Activated CD4-positive, alpha-beta T cell treated with anti-CD3 and anti-CD28 coated beads, Interleukin-2, Interleukin-4, amounts not matched to agents 100 ng/mL and 50 ng/mL, durations not matched to agents 16 hours and 8 hours (primary cell): ENCODE data around the gene ALOX12.
A peak's percentile ranks its signal among the peaks of the same experiment; 100 is the strongest.

Source experiments
- DNase-seq: peaks from one replicate; pipeline ENCODE4 v3.0.0-alpha.2; 2020; ENCODE audit warnings: low spot score

ALOX12 gene

DNA sequence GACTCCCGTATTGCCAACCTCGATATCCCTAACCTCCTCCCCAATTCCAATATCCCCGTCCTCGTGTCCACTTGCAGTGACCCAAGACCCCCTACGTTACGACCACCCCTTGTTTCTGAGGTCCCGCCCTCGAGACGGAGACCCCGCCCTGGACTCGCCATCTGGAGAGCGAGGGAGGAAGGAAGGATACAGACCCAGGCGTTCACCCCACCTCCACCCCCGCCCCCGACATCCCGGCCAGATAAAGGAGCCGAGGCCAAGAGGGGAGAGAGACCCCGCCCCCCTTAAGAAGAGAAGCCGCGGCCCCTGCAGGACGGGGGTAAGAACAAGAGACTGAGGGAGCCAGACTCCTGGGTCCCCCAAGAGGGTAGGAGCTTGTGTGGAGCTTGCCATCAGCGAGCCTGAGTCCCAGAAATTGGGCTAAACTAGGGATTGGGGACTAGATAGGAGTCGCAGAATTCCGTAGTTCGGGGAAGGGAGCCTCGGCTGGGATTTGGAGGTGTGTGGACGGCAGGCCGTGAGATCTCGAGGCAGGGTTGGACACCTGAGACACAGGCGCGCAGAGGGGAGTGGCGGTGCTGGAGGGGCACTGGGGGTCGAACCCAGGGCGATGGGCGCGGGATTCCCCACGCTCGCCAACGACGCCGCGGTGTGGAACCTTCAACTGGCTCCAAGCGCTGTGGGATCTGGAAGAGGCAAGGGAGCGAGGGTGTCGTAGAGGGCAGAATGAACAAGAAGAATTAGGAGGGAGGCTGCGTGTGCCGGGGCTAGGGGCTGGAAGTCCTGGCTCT, 27.1 kb downstream of the ALOX12 start, which contains the start of gene BCL6B:
Gene BCL6B, plus strand, starts transcription at position 270 of the 791 bp plus-strand sequence. CDS start 622 bp downstream, outside the sequence.
- DNase-seq, result no peak

DNA sequence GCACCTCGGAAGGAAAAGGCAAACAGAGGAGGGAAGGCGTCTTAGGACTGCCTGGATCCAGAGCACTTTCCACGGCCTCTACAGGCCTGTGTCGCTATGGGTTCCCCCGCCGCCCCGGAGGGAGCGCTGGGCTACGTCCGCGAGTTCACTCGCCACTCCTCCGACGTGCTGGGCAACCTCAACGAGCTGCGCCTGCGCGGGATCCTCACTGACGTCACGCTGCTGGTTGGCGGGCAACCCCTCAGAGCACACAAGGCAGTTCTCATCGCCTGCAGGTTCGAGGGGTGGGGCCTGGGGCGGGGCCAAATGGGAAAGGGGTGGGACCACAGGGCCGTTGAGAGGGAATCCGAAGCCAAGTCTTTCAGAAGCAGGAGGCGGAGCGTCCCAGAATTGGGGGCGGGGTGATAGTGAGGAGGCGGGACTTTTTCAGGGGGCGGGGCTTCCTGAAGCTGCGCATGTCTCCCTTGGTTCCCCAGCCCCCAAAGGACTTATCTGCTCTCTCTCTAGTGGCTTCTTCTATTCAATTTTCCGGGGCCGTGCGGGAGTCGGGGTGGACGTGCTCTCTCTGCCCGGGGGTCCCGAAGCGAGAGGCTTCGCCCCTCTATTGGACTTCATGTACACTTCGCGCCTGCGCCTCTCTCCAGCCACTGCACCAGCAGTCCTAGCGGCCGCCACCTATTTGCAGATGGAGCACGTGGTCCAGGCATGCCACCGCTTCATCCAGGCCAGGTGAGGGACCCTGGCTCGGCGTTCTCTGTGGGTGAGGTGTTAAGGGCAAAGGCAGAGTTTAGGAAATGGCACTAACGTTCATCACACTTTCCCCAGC, 27.9 kb downstream of the ALOX12 start:
- peak; percentile 92 for DNase-seq

DNA sequence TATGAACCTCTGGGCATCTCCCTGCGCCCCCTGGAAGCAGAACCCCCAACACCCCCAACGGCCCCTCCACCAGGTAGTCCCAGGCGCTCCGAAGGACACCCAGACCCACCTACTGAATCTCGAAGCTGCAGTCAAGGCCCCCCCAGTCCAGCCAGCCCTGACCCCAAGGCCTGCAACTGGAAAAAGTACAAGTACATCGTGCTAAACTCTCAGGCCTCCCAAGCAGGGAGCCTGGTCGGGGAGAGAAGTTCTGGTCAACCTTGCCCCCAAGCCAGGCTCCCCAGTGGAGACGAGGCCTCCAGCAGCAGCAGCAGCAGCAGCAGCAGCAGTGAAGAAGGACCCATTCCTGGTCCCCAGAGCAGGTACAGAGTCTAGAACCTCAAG, 28.5 kb downstream of the ALOX12 start:
- no peak for DNase-seq

DNA sequence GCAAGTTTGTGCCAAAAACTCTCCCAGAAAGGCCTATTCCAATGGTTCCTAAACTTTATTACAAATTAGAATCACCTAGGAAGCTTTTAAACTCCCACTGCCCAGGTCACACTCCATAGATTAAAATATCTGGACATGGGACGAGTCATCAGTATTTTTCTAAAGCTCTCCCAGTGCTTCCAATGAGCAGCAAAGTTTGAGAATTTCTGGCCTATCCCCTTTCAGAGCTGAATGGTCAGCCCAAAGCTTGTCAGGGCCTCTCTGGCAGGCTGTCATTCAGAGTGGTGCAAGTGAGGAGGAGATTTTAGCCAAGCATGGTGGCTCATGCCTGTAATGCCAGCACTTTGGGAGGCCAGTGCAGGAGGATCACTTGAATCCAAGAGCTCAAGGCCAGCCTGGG, 29.4 kb downstream of the ALOX12 start:
- DNase-seq, result no peak

DNA sequence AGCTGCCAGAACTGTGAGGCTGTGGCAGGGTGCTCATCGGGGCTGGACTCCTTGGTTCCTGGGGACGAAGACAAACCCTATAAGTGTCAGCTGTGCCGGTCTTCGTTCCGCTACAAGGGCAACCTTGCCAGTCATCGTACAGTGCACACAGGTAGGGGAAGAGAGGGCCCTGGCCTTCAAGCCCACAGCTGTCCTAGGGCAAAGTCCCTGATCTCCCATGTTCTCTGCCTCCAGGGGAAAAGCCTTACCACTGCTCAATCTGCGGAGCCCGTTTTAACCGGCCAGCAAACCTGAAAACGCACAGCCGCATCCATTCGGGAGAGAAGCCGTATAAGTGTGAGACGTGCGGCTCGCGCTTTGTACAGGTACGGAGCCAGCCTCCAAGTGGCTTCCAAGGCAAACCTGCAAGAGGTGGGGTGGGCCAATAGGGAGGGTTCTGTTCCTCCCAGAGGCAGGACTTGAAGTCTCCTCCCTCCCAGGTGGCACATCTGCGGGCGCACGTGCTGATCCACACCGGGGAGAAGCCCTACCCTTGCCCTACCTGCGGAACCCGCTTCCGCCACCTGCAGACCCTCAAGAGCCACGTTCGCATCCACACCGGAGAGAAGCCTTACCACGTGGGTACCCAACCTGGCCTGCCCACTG, 30.7 kb downstream of the ALOX12 start:
- DNase-seq, result no peak

DNA sequence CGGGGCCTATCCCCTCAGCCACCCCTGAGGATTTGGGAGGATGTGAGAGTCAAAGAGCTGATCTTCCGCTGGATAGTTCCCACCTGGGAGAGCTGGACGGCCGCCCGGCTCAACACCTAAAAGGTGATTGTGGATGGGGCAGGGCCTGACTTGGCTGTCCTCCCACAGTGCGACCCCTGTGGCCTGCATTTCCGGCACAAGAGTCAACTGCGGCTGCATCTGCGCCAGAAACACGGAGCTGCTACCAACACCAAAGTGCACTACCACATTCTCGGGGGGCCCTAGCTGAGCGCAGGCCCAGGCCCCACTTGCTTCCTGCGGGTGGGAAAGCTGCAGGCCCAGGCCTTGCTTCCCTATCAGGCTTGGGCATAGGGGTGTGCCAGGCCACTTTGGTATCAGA, 31.5 kb downstream of the ALOX12 start:
- DNase-seq, result no peak

DNA sequence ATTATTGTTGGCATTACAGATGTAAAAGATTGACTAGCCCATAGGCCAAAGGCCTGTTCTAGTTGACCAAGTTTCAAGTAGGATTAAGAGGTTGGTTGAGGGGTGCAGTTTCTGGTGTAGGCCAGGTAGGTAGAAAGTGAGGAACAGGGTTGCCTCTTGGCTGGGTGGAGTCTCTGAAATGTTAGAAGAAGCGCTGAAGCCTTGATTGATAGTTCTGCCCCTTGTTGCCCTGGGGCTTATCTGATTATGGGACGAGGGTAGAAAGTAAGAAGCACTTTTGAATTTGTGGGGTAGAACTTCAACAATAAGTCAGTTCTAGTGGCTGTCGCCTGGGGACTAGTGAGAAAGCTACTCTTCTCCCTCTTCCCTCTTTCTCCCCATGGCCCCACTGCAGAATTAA, 33.2 kb downstream of the ALOX12 start:
- no peak for DNase-seq

DNA sequence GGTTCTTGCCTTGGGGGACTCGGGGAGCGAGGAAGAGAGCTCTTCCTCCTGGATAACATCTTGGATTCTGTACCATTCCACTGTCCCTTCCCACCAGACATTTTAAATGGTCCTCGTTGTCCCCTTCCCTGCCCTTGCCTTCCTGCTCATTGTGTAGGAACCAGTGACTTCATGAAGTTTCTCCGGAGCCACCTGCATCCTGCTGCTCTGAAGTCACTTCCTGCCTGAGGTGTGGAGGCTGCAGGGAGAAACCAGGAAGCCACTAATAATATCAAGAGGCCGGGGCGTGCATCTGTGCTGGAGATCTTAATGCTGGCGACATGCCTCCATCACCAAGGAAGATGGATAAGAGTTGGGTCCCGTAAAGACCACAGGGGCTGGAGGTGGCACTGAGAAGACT, 33.8 kb downstream of the ALOX12 start:
- peak; percentile 56 for DNase-seq

DNA sequence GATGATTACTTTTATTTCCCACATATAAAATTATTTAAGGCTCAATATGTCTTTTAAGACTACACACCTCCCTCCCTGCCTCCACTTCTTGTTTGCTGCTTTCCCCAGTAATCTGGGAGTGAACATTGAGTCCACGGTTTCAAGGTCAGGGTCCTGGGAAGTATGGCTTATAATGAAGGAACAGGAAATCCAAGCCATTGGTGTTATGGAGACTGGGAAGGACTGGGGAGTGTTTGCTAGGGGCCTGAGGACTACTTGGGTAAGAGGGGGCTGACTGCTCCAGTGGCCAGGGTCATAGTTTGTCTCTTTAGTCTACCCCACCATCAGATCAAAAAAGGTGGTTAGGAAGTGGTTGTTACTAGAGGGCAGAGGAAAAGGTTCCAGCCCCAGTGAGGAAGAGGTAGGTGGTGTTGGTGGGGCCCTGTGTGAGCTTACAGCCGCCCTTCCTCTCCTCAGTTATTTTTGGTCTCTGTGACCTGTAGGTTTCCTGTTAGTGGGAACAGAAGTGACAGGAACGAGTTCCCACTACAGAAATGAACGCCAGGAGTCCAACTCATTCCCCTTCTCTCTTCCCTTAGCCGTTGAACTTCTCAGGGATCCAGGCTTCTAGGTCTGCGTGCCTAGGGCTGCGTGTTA, 39.2 kb downstream of the ALOX12 start:
- peak; percentile 64 for DNase-seq

DNA sequence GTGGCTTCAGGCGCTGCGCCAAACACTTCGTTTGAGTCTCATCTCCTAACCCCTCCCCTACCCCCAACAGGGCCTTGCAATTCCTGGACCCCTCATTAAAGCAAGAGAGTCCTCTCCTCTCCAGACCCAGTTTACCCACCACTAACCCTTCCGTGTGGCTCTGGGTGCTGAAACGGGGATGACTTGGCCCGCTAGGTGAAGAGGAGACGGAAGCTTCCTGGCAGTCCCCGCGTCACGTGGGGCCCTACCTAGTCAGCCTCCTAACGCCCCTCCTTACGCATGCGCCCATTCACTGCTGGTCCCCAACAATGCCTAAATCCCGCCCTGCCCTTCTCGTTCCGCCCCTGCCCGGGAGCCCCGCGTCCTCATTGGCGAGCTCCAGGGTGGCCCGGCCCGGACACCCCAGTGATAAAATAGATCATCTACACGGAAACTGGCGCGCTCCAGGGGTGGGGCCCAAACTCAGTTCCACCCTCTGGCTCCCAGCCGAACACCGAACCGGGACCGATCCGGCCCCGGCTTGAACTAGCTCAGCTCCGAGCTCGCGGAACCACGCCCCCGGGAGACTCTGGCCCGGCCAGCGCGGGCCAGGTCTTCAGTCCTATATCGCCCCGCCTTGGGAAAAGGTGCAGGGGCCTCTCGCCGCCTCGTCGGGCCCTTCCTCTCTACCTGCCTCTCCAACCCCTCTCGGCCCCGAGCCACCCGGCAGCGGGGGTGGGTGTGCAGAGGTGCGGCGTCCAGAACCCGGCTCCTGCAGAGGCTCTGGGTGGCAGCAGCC, 39.9 kb downstream of the ALOX12 start, which contains the start of gene SLC16A13:
Gene SLC16A13, plus strand, starts transcription at position 425 of the 778 bp plus-strand sequence. CDS start 368 bp downstream, outside the sequence.
- peak; percentile 99 for DNase-seq

DNA sequence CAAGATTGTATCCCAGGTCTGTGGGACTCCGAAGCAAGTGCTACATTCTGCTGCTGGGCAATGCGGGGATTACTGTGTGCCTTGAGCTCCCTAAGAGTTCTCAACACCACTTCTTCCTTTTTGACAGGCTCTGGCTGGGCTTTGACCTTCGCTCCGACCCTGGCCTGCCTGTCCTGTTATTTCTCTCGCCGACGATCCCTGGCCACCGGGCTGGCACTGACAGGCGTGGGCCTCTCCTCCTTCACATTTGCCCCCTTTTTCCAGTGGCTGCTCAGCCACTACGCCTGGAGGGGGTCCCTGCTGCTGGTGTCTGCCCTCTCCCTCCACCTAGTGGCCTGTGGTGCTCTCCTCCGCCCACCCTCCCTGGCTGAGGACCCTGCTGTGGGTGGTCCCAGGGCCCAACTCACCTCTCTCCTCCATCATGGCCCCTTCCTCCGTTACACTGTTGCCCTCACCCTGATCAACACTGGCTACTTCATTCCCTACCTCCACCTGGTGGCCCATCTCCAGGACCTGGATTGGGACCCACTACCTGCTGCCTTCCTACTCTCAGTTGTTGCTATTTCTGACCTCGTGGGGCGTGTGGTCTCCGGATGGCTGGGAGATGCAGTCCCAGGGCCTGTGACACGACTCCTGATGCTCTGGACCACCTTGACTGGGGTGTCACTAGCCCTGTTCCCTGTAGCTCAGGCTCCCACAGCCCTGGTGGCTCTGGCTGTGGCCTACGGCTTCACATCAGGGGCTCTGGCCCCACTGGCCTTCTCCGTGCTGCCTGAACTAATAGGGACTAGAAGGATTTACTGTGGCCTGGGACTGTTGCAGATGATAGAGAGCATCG, 42.4 kb downstream of the ALOX12 start:
- DNase-seq, result no peak

DNA sequence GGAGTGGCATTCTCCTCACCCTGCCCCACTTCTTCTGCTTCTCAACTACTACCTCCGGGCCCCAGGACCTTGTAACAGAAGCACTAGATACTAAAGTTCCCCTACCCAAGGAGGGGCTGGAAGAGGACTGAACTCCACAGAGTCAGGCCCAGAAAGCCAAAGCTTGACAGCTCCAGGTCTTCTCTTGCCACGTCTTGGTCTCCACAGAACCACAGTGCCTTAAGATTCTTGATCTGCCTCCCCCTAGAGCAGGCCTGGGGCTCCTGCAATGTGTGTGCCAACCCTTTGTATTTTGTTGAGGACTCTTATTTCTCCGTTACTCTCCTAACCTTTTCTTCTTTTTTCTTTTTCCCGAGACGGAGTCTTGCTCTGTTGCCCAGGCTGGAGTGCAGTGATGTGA, 44.0 kb downstream of the ALOX12 start:
- DNase-seq, result no peak

DNA sequence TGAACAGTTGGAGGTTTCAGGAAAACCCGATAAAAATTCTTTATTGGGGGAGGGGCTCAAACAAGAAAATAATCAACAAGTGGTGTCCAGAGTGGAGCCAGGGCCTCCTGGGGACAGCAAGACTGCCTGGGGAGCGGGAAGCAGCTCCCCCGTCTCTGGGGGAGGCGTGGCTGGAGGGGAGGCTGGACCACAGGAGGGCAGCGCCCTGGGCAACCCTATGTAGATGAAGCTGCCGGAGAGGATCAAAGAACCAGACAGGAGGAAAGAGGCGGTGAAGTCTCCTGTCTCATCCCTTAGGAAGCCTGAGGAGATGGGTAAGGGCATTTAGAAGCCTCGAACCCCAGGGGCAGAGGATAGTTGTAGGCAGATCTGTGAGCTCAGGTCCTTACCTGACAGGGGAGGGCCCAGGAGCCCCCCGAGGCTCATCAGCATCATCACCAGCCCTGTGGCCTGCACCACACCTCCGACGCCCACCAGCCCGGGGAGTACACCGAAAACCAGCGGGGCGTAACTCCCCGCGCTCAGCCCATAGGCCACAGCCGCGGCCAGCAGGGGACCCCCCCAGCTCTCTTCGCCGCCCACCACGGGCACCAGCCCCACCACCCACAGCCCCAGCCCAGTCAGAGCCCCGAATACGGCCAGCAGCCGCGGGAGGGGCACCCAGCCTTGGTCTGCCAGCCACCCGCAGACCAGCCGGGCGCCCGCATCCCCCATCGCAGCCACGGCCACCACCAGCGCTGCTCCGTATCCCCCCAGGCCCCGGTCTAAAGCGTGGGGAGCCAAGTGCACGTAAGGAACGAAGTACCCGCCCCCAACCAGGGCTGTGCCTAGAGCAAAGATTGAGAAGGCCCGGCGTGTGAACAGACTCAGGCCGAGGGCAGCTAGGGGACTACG, 46.0 kb downstream of the ALOX12 start:
- no peak for DNase-seq

DNA sequence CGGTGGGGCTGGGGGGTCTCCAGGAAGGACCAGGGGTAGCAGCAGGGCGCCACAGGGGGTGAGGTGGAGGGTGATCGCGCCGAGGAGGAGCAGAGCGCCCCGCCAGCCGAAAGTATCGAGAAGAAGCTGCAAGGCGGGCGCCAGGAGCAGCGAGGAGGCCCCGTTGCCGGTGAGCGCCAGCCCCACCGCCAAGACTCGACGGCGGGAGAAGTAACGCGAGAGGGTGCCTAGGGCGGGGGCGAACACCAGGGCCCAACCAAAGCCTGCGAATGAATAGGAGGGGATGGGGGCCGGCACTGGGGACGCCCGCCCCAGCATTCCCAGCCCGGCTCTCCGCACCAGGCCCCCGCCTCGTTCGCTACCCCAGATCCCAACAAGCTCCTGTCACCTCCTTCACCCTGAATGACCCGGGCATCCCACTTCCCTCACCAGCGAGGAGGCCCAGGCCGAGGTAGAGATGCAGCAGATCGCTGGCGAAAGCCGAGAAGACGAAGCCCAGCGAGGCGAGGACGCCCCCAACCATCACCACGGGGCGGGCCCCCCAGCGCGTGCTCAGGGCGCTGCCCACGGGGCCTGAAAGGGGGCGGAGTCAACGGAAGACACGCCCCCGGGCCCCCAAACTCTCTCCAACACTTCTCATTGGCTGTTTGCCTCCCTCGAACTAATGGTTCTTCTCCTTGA, 46.8 kb downstream of the ALOX12 start:
- DNase-seq, result no peak

DNA sequence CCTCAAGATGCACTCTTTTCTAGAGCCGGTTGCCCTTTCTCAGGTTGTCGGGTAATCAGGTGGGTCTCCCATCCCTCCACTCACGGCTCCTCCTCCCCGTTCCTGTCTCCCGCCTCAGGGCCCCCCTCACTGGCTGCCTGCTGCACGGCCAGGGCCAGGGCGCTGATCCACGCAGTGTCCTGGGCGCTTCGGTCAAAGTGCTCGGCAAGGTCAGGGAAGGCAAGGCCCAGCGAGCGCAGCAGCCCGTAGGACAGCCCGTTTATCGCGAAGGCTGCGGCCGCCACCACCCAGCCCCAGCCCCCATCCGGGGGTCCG, 47.3 kb downstream of the ALOX12 start:
- no peak for DNase-seq

DNA sequence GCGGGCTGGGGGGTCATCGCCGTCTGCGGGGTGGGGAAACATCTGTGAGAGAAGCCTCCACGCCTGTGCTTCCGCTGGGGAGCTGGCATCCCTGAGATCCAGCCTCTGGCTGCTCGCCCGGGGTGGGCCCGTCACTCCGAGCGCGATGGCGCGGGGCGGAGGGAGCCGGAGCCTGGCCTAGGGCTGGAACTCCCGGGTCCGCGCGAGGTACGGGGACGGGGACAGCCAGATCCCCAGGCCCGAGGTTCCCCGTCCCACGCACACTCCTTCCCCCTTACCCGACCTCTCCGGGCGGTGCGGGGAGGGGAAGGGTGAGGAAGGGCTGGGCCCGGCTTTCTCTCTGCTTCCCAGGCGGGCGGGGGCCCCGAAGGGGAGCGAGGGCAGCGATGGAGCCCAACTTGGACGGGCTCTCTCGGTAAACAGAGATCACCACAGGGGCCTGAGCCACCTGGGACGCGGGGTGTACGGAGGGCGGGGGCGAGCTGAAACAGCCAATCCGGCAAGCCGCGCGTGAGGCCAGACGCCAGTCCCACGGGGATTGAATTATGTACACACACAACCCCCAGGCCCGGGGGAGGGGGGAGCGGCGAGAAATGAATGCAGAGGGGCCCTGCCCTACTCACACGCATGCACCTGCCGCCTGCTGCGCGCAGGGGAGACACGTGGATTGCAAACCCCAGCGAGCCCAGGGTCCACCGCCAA, 47.8 kb downstream of the ALOX12 start, which contains the start of gene SLC16A11:
Gene SLC16A11, minus strand, starts transcription at position 596 of the 702 bp plus-strand sequence. Its CDS starts 579 bp downstream, at position 17.
- no peak for DNase-seq

DNA sequence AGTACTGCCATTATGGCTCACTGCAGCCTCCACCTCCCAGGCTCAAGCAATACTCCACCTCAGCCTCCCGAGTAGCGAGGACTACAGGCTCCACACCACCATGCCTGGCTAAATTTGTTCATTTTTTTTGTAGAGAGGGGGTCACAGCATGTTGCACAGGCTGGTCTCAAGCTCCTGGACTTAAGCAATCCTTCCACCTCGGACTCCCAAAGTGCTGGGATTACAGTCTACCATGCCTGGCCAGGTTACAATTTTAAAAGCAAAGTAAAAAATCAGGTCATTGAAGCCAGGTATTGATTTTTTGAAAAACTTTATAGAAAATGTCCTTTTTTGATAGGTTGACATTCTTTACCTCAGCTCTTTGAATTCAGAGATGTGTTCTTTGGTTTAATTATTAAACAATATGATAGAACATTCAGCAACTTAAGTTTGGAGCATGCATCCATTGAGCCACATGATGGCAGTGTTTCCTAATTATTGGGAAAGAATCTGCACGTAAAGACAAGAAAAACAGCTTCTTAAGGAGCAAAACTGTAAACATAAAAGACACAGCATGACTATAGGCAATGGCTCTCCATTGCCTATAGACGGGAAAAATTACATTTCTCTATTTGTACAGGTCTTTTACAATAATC, 49.8 kb downstream of the ALOX12 start:
- peak; percentile 70 for DNase-seq
